Myocyte (in vitro differentiated cells): Measurements from ENCODE around the gene FAM174C. TPM values are rescaled to one million over a fixed set of nuclear protein-coding genes. Genes with fewer than 3 reads are reported as not detected.
"Not testable (repeated sequence)": the region's sequence is repeated elsewhere in the genome, so short reads cannot be mapped to it uniquely, and the experiment has no call there.

ENCODE experiments used
- DNase-seq: peaks from one replicate; pipeline ENCODE4 v3.0.0-alpha.2; 2012; ENCODE audit warnings: low read depth
- total RNA-seq: library from RNA; depleted of rRNA; stranded (reverse); fragments of >200 nt; gene quantifications from 2 replicates; pipeline ENCODE4 v1.2.3, GENCODE V29; 2014

The FAM174C gene
- total RNA-seq, 1 donor from 2014 or later: 55.3 TPM

DNA sequence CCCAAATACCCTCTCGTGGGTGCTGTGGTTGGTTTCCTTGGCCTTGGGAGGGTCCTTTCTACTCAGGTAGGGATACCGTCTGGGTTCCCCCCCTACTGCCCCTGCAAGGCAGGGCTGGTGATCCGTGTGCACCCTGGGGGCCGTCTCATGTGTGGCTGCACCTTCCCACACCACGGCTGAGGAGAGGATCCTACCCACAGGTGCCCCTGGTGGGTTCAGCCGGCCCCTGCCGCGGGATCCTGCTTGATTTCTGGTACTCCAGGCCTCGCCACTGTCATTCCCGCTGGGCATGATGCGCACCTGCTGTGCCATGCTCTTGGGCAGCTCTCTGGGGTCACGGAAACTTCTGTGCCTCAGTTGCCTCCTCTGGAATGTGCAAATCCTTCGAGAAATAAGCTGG is 41.1 kb downstream of the FAM174C start:
- DNase-seq: no peak

DNA sequence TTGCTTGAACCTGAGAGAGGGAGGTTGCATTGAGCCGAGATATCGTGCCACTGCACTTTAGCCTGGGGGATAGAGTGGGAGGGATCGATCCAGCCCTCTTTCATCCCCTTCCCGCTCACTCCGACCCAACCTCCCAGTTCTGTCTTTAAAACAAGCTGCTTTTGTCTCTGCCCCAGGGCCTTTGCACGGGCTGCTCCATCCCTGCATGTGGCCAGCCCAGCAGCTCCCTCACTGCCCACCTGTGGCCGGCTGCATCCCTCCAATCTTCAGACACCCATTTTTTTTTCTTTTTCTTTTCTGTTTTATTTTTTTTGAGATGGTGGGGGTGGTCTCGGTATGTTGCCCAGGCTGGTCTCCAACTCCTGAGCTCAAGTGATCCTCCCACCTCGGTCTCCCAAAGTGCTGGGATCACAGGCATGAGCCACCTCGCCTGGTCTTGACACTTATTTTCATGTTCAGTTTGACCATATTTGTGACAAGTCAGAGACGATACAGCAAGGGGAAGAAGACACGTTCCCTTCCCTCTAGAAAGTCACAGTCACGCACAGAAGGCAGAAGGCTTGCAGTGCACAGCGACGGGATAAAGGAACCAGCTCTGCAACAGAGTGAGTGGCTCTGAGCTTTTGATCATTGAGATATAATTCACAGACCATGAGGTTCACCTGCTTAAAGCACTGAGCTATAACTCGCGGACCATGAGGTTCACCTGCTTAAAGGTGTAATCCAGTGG is 42.1 kb downstream of the FAM174C start:
- no peak for DNase-seq

DNA sequence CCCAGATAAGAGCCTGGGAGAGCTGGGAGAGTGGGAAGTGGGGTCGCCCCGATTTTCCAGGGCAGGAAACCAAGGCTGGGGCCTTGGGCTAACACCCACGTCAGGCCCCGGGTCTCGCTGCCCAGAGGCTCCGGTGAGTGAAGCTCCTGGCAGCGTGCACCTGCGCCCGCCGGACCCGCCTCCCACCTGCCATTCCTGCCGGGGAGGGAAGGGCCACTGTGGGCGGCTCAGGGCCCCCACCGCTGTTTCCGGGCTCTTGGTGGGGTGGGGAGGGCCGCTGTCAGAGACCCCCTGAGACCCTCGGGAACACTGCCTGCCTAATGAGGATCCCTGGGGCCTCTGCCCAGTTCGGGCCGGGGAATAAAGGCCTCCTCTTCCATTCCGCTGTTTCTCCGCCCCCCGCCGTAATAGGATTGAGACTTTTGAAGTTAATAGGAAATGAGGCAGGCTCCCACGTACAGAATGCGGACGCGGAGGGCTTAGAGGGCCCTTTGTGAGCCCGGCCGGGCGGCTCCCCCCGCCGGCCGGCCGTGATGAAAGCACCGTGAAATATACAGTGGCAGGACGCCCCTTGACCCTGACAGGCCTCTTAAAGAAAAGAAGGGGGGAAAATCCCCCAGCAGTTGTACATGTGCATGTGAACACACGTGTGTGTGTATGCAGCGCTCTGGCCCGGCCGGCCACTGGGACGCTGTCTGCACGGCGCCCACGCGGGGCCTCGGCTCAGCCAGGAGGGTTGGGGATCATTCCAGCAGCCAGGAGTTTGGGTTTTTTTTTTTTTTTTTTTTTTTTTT is 43.5 kb downstream of the FAM174C start:
- no peak for DNase-seq

DNA sequence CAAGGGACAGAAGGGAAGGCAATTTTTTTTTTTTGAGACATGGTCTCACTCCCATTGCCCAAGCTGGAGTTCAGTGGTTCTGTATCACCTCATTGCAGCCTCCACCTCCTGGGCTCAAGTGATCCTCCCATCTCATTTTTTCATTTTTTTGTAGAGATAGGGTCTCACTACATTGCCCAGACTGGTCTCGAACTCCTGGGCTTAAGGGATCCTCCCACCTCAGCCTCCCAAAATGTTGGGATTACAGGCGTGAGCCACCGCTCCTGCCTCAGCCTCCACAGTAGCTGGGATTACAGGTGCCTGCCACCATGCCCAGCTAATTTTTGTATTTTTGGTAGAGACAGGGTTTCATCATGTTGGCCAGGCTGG is 44.9 kb downstream of the FAM174C start:
- not testable (repeated sequence) for DNase-seq

DNA sequence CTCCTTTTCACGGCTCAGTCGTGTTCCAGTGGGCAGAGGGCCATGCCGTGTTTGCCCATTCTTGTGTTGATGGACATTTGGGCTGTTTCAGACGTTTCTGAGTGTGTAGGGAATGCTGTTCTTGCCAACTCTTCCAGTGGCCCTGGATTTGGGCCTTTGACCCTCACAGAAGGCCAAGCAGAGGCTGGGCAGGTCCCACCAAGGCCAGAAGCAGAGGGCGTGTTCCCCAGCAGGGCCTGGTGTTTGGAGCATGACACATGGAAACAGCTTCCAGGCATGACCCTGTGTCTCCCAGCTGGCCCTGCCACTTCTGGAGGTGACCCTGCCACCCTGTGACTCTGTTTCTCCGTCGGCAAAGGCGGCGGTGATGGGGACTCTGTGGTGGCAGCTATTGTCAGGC is 46.2 kb downstream of the FAM174C start:
- DNase-seq: no peak

DNA sequence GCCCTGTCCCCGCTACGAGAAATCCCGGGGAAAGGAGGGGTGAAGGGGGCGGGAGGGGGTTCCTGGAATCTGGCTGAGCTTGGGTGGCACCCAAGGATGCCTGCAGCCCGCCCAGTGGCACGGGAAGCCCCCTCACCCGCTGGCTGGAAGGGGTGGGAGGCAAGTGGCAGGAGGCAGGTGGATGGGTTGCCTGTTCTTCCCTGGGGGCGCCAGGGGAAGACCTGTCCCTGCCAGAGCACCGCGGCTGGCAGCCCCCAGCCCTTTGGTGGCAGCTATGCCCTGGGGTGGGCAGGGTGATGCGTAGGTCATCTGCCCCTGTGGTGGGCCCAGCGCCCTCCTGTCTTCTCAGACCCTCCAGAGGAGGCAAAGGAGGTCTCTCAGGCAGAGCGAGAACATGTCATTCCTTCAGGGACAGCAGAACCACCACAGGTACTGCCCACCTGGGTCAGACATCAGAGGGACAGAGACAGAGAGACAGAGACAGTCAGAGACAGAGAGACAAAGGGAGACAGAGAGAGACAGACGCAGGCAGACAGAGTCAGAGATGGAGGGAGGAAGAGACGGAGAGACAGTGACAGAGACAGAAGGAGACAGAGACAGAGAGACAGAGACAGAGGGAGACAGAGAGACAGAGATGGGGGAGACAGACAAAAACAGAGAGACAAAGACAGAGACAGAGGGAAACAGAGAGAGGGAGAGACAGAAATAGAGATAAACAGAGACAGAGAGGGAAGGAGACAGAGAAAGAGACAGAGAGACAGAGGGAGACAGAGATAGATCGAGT is 47.1 kb downstream of the FAM174C start:
- no peak for DNase-seq

DNA sequence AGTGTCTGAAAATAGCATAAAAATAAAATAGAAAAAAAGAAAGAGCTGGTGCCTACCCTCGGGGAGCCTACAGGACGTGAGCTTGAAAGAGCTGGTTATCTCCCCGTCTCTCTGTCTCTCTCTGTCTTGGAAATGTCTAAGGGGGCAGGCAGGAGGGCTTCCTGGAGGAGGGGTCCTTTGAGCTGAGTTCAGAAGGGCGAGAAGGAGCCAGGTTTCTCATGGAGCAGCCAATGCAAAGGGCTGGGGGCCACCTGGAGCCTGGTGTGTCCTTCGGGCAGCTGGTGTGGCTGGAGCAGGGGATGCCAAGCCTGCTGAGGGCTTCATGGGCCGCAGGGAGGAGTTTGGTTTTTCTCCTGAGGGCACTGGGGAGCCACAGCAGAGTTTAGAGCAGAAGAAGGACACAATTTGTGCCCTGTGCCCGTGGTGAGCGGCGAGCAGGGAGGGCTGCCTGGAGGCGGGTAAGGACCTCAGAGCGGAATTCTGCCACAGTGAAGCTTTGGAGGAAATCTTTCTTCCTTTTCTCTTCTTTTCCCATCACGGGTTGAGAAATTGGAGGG is 49.0 kb downstream of the FAM174C start:
- no peak for DNase-seq

DNA sequence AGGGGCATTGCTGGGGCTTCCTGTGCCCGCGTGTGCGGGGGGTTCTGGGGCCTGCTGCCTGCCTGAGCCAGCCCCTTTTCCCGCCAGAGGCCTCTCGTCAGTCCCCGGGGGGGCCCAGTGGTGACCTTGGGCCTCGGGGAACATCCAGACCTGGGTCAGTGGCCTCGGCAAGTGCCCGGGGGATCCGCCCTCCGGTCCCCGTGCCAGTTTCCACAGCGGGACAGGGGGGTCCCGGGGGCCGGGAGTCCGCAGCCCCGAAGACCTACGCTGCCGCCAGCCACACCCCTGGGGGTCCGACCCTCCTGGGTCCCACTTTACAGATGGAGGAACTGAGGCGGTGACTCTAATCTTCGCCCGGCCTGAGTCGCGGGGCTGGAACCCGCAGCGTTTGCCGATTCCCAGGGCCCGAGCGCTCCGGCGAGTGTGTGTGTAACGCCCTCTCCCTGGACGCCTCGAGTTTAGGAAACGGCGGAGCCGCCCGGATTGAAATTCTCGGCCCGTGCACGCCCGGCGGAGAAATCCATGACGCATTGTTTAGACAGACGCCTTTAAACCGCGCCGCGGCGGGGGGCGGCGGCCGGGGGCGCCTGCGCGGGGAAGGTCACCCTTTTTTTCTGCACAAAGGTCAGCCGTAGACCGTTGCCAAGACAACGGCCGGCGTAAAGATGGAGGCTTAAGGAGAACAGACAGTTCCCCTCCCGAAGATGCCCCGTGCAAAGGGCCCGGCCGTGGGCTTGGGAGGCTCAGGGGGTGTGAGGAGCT is 49.7 kb downstream of the FAM174C start:
- DNase-seq: peak; percentile 76

DNA sequence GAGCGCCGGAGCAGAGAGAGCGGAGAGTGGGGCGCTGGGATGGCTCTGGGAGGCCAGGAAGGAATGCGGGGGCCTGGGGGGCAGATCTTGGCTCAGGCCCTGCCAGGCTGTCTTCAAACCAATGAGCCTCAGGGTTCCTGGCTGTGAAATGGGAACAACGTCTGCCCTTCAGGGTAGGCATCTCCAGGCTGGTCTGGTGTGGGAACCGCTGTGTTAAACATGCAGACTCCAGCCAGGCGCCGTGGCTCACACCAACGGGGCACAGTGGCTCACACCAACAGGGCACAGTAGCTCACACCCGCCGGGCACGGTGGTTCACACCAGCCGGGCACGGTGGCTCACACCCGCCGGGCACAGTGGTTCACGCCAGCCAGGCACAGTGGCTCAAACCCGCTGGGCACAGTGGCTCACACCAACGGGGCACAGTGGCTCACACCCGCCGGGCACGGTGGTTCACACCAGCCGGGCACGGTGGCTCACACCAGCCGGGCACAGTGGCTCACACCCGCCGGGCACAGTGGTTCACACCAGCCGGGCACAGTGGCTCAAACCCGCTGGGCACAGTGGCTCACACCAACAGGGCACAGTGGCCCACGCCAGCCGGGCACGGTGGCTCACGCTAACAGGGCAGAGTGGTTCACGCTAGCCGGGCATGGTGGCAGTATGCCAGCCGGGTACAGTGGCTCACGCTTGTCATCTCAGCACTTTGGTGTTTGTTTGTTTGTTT is 50.4 kb downstream of the FAM174C start:
- no peak for DNase-seq

DNA sequence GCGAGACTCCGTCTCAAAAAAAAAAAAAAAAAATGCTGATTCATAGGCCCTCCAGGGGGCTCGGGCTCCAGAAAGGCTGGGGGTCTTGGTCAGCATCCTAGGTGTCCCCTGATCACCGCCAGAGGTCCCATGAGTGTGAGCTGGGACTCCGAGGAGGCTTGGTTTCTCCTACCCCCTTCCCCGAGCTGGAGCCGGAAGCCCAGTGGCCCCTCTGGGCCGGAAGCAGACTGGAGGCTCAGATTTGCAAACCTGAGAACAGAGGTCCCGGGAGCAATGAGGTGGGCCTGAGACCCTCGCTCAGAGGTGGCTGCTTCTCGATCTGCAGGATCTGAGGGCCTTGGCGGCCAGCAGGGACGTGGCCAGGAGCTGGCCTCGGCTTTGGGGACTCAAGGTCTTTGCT is 51.8 kb downstream of the FAM174C start:
- DNase-seq: no peak

Other genes with a start within 250 kb of the FAM174C start
- 88.1 and 92.4 TPM in 2 replicates for gene CNN2, start 248.9 kb upstream of the FAM174C start, total RNA-seq
- gene ABCA7, start 235.4 kb upstream of the FAM174C start, total RNA-seq: 41.9 and 43.0 TPM in 2 replicates
- gene ARHGAP45, start 208.4 kb upstream of the FAM174C start, total RNA-seq: 0.21 and 0.68 TPM in 2 replicates
- 213 and 240 TPM in 2 replicates for gene POLR2E, start 180.2 kb upstream of the FAM174C start, total RNA-seq
- 475 and 493 TPM in 2 replicates for gene GPX4, start 171.5 kb upstream of the FAM174C start, total RNA-seq
- gene SBNO2, start 101.3 kb upstream of the FAM174C start, total RNA-seq: 23.3 and 25.0 TPM in 2 replicates
- 86.3 and 94.9 TPM in 2 replicates for gene STK11, start 69.8 kb upstream of the FAM174C start, total RNA-seq
- gene CBARP, start 37.5 kb upstream of the FAM174C start, total RNA-seq: 4.0 and 4.8 TPM in 2 replicates
- gene ATP5F1D, start 33.8 kb upstream of the FAM174C start, total RNA-seq: 46.5 and 61.9 TPM in 2 replicates
- 17.2 and 30.6 TPM in 2 replicates for gene MIDN, start 26.9 kb upstream of the FAM174C start, total RNA-seq
- gene CIRBP, start 6.2 kb upstream of the FAM174C start, total RNA-seq: 441 and 497 TPM in 2 replicates
- not detected in 2 replicates for gene EFNA2, start 10.3 kb downstream of the FAM174C start, total RNA-seq
- 104 and 124 TPM in 2 replicates for gene NDUFS7, start 108.4 kb downstream of the FAM174C start, total RNA-seq
- gene GAMT, start 126.0 kb downstream of the FAM174C start, total RNA-seq: 147 and 191 TPM in 2 replicates
- gene DAZAP1, start 132.1 kb downstream of the FAM174C start, total RNA-seq: 48.2 and 61.5 TPM in 2 replicates
- gene RPS15, start 162.9 kb downstream of the FAM174C start, total RNA-seq: 1,600 and 2,923 TPM in 2 replicates
- gene APC2, start 174.6 kb downstream of the FAM174C start, total RNA-seq: 0.53 and 1.9 TPM in 2 replicates
- 37.6 and 53.1 TPM in 2 replicates for gene C19orf25, start 203.7 kb downstream of the FAM174C start, total RNA-seq
- gene PCSK4, start 214.8 kb downstream of the FAM174C start, total RNA-seq: 7.1 and 8.5 TPM in 2 replicates
- gene REEP6, start 215.7 kb downstream of the FAM174C start, total RNA-seq: 4.3 and 7.4 TPM in 2 replicates
- 9.7 and 9.8 TPM in 2 replicates for gene ADAMTSL5, start 237.5 kb downstream of the FAM174C start, total RNA-seq
- gene PLK5, start 248.5 kb downstream of the FAM174C start, total RNA-seq: not detected in 2 replicates